Endothelial cell (in vitro differentiated cells): ENCODE measurements around the gene TMEM202. TPM values are rescaled to one million over a fixed set of nuclear protein-coding genes. Genes with fewer than 3 reads are reported as not detected.

Source experiments
- DNase-seq: peaks from one replicate; pipeline ENCODE4 v3.0.0; 2021; ENCODE audit warnings: low spot score
- H3K27ac Mint-ChIP-seq: one replicate; pipeline ENCODE4 v1.8.0; 2021; ENCODE audit warnings: mixed read lengths, inconsistent platforms; ENCODE audit not compliant: unreplicated experiment
- H3K27me3 Mint-ChIP-seq: one replicate; pipeline ENCODE4 v1.8.0; 2021; ENCODE audit warnings: mild to moderate bottlenecking, moderate library complexity, mixed read lengths, inconsistent platforms; ENCODE audit not compliant: unreplicated experiment
- H3K36me3 Mint-ChIP-seq: one replicate; pipeline ENCODE4 v1.8.0; 2021; ENCODE audit warnings: mild to moderate bottlenecking, low read depth, mixed read lengths, inconsistent platforms; ENCODE audit not compliant: unreplicated experiment
- H3K4me1 Mint-ChIP-seq: one replicate; pipeline ENCODE4 v1.8.0; 2021; ENCODE audit warnings: mild to moderate bottlenecking, mixed read lengths, inconsistent platforms; ENCODE audit not compliant: unreplicated experiment
- H3K4me3 Mint-ChIP-seq: one replicate; pipeline ENCODE4 v1.8.0; 2021; ENCODE audit warnings: mild to moderate bottlenecking, mixed read lengths, inconsistent platforms; ENCODE audit not compliant: unreplicated experiment
- H3K9me3 Mint-ChIP-seq: one replicate; pipeline ENCODE4 v1.8.0; 2021; ENCODE audit warnings: mixed read lengths, inconsistent platforms; ENCODE audit not compliant: unreplicated experiment
- CTCF ChIP-seq: fragments of 200-600 bp; sonication (generic); IDR thresholded peaks from one replicate; pipeline ENCODE4 v1.5.0; 2021; ENCODE audit warnings: antibody characterized with exemption; ENCODE audit not compliant: unreplicated experiment
- total RNA-seq: library from RNA; stranded (reverse); fragmentation: NEBNext Ultra II Directional; extraction: Animal tissue kit (Norgen Biotek cat#: 25700); gene quantifications from one replicate; pipeline ENCODE4 v1.2.1, GENCODE V29; 2021; ENCODE audit not compliant: unreplicated experiment

Gene TMEM202
- total RNA-seq, 1 donor from 2014 or later, result not detected

- Mint-ChIP-seq H3K27me3 (peaks cover 4% of the 10 kb centered on the region), H3K36me3 (peaks cover 3% of the 10 kb centered on the region)
These were observed 543 bp downstream of the TMEM202 start for GRCh38 chr15:72398648-72399047.

GRCh38 chr15:72402726-72403125 is 4.6 kb downstream of the TMEM202 start:
- peaks cover 36% of the 10 kb centered on the region for H3K4me1 Mint-ChIP-seq
- no peaks in the 10 kb centered on the region for H3K9me3 Mint-ChIP-seq
- no peak overlapping the region for H3K4me3 Mint-ChIP-seq
- H3K36me3 Mint-ChIP-seq, result no peaks in the 10 kb centered on the region
- H3K27me3 Mint-ChIP-seq, result peaks cover 2% of the 10 kb centered on the region
- TF ChIP-seq CTCF, result no peak
- H3K27ac Mint-ChIP-seq, result no peak overlapping the region
- DNase-seq, result no peak

More at GRCh38 chr15:72398648-72399047, 543 bp downstream of the TMEM202 start:
- TF ChIP-seq CTCF, result no peak
- Mint-ChIP-seq H3K4me1 (peaks cover 12% of the 10 kb centered on the region), H3K27ac (no peak overlapping the region), H3K4me3 (no peak overlapping the region), H3K9me3 (no peaks in the 10 kb centered on the region)
- no peak for DNase-seq

DNA sequence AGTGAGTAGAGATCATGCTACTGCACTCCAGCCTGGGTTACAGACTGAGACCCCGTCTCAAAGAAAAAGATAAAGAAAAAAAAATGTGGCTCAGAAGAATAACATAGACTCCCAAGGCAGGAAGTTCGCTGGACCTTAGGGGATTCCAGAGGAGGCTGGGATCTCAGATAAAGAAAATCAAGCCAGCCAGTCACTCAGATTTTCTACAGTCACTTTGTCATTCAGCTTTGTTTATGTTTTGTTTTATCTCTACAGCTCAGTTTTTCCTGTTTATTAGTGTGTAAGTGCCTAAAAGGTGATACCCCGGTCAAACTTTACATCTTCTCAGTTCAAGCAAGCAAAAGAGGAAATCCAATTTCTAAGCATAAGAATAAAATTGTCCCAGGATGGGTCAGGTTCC is 6.3 kb downstream of the TMEM202 start:
- DNase-seq, result peak; percentile 20
- H3K27me3 Mint-ChIP-seq, result peaks cover 2% of the 10 kb centered on the region
- no peak for TF ChIP-seq CTCF
- no peak overlapping the region for H3K4me3 Mint-ChIP-seq
- no peaks in the 10 kb centered on the region for H3K9me3 Mint-ChIP-seq
- no peaks in the 10 kb centered on the region for H3K36me3 Mint-ChIP-seq
- H3K27ac Mint-ChIP-seq, result peak overlapping the region; percentile 98
- peaks cover 34% of the 10 kb centered on the region for H3K4me1 Mint-ChIP-seq

GRCh38 chr15:72404841-72405240 is 6.7 kb downstream of the TMEM202 start:
- Mint-ChIP-seq H3K27me3 (peaks cover 2% of the 10 kb centered on the region), H3K4me1 (peaks cover 34% of the 10 kb centered on the region), H3K4me3 (no peak overlapping the region), H3K27ac (peak overlapping the region; percentile 98), H3K36me3 (no peaks in the 10 kb centered on the region), H3K9me3 (no peaks in the 10 kb centered on the region)
- DNase-seq, result no peak
- TF ChIP-seq CTCF, result no peak

DNA sequence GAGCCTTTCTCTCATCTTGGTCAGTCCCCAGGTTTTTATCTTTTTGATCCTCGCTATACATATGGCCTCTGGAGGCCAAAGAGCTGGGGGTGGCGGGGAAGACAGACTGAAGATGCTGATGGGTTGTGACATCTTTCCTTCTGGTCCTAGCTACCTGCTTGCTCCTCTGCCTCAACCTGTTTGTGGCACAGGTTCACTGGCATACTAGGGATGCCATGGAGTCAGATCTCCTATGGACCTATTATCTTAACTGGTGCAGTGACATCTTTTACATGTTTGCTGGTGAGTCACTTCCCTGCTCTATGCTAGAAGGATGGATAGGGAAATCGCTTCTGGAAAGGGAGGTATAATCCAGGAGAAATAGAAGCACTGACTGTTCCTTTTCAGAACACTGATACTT is 8.8 kb downstream of the TMEM202 start:
- no peak for TF ChIP-seq CTCF
- H3K27me3 Mint-ChIP-seq, result peaks cover 2% of the 10 kb centered on the region
- H3K4me1 Mint-ChIP-seq, result peaks cover 34% of the 10 kb centered on the region
- DNase-seq, result no peak
- H3K9me3 Mint-ChIP-seq, result no peaks in the 10 kb centered on the region
- no peak overlapping the region for H3K4me3 Mint-ChIP-seq
- H3K36me3 Mint-ChIP-seq, result no peaks in the 10 kb centered on the region
- no peak overlapping the region for H3K27ac Mint-ChIP-seq
